Posterior cingulate gyrus (tissue), 11 donors: ENCODE measurements around the gene MISP3.

Experiments
- DNase-seq, 10 donors: peaks; one replicate each; pipeline versions ENCODE4 v3.0.0 to v3.0.0-alpha.2; 2020 to 2021; ENCODE audit warnings: mixed read lengths in 3 of 10
- intact Hi-C: fragments of 100-400 bp; cut with DNase I; formaldehyde crosslinking; loops from one replicate; pipeline ENCODE4 v1.15.1; 2023

MISP3 gene

GRCh38 chr19:14052470-14052869, 20.1 kb upstream of the MISP3 start:
- intact Hi-C loops, result no loop called here
- DNase-seq, result no peak

GRCh38 chr19:14053032-14053431, 19.6 kb upstream of the MISP3 start:
- DNase-seq, result no peak
- intact Hi-C loops, result no loop called here

GRCh38 chr19:14053500-14053899, 19.1 kb upstream of the MISP3 start:
- no peak for DNase-seq
- intact Hi-C loops, result no loop called here

- intact Hi-C loops, result no loop called here
- DNase-seq, result no peak
Observed at GRCh38 chr19:14054099-14054498, 18.5 kb upstream of the MISP3 start.

GRCh38 chr19:14054721-14055120, 17.9 kb upstream of the MISP3 start:
- intact Hi-C loops, result no loop called here

GRCh38 chr19:14055396-14055795, 17.2 kb upstream of the MISP3 start:
- intact Hi-C loops, result no loop called here
- DNase-seq, result no peak

More at GRCh38 chr19:14054721-14055120, 17.9 kb upstream of the MISP3 start:
- no peak for DNase-seq

- DNase-seq, result no peak
- intact Hi-C loops, result no loop called here
Observed at GRCh38 chr19:14056069-14056666, 16.4 kb upstream of the MISP3 start.

GRCh38 chr19:14056741-14057356, 15.7 kb upstream of the MISP3 start:
- intact Hi-C loops, result no loop called here
- DNase-seq, result no peak

- intact Hi-C loops, result no loop called here
- no peak for DNase-seq
Observed at GRCh38 chr19:14058182-14059092, 14.1 kb upstream of the MISP3 start.

GRCh38 chr19:14059093-14059480, 13.5 kb upstream of the MISP3 start:
- DNase-seq, result no peak
- intact Hi-C loops, result no loop called here

GRCh38 chr19:14059652-14060155, 12.9 kb upstream of the MISP3 start:
- intact Hi-C loops, result no loop called here
- no peak for DNase-seq

GRCh38 chr19:14061081-14061749, 11.4 kb upstream of the MISP3 start:
- intact Hi-C loops, result no loop called here
- no peak for DNase-seq

- no peak for DNase-seq
- intact Hi-C loops, result no loop called here
Observed at GRCh38 chr19:14061751-14062557, 10.6 kb upstream of the MISP3 start, which contains the start of gene PALM3. TSS of gene PALM3 (minus strand) at chr19:14062076. CDS start at chr19:14061980, 96 bp downstream.

GRCh38 chr19:14062558-14062855, 10.1 kb upstream of the MISP3 start:
- DNase-seq, result no peak
- intact Hi-C loops, result no loop called here

- intact Hi-C loops, result no loop called here
- no peak for DNase-seq
Observed at GRCh38 chr19:14063105-14063504, 9.5 kb upstream of the MISP3 start.

- no peak for DNase-seq
- intact Hi-C loops, result no loop called here
Observed at GRCh38 chr19:14066134-14066533, 6.5 kb upstream of the MISP3 start.

GRCh38 chr19:14070268-14071050, 2.1 kb upstream of the MISP3 start:
- DNase-seq, result no peak
- intact Hi-C loops, result no loop called here

- peak; percentile 54 to 96 (median 71) for DNase-seq
- intact Hi-C loops, result no loop called here
Observed at GRCh38 chr19:14073261-14073924, 807 bp downstream of the MISP3 start.
